Skeletal muscle tissue (tissue), 4 donors: ENCODE results near the gene HTR2B. TPM values are rescaled to one million over a fixed set of nuclear protein-coding genes. Genes with fewer than 3 reads are reported as not detected.
A peak's percentile ranks its signal among the peaks of the same experiment; 100 is the strongest.

Source experiments
- H3K27ac ChIP-seq: one replicate; pipeline ENCODE4 v1.7.0; 2013; ENCODE audit warnings: mild to moderate bottlenecking, low read depth, low read length, inconsistent platforms
- H3K27me3 ChIP-seq, 3 donors: one replicate each; pipeline ENCODE4 v1.7.0; 2013; ENCODE audit warnings: low read length in 3 of 3; ENCODE audit not compliant: control insufficient read depth in 3 of 3, insufficient read depth in 3 of 3
- H3K36me3 ChIP-seq, 3 donors: one replicate each; pipeline ENCODE4 v1.7.0; 2013; ENCODE audit warnings: low read length in 3 of 3; ENCODE audit not compliant: control insufficient read depth in 3 of 3, insufficient read depth in 3 of 3
- H3K4me1 ChIP-seq, 3 donors: one replicate each; pipeline ENCODE4 v1.7.0; 2013; ENCODE audit warnings: low read length in 3 of 3, mild to moderate bottlenecking in 3 of 3; ENCODE audit not compliant: control insufficient read depth in 3 of 3, insufficient read depth in 3 of 3
- H3K4me3 ChIP-seq, 3 donors: one replicate each; pipeline ENCODE4 v1.7.0; 2013; ENCODE audit warnings: low read length in 3 of 3
- H3K9ac ChIP-seq, 3 donors: one replicate each; pipeline ENCODE4 v1.7.0; 2013; ENCODE audit warnings: low read length in 3 of 3, mild to moderate bottlenecking in 3 of 3, moderate library complexity in 2 of 3, low read depth in 1 of 3
- H3K9me3 ChIP-seq, 3 donors: one replicate each; pipeline ENCODE4 v1.7.0; 2013; ENCODE audit warnings: low read length in 3 of 3; ENCODE audit not compliant: control insufficient read depth in 3 of 3
- total RNA-seq: library from RNA; depleted of rRNA; stranded (reverse); fragments of >200 nt; gene quantifications from one replicate; pipeline ENCODE4 v1.2.3, GENCODE V29; 2014
- donor health status: Osteomylitis.

Gene HTR2B
- total RNA-seq, 1 donor from 2014 or later = 0.52 TPM

GRCh38 chr2:231123362-231123898, 1.4 kb downstream of the HTR2B start:
- H3K27me3 ChIP-seq = no peaks in the 10 kb centered on the region
- peak overlapping the region in 1 of 3 donors; percentile 48 for H3K4me3 ChIP-seq
- H3K9ac ChIP-seq = no peak overlapping the region
- H3K4me1 ChIP-seq = peaks cover 0 to 5% (median 0%) of the 10 kb centered on the region in 3 donors
- H3K9me3 ChIP-seq = no peaks in the 10 kb centered on the region
- H3K27ac ChIP-seq = no peak overlapping the region
- H3K36me3 ChIP-seq = no peaks in the 10 kb centered on the region

- Histone ChIP-seq H3K36me3 (peaks cover 0 to 2% (median under 1%) of the 10 kb centered on the region in 3 donors), H3K4me3 (no peak overlapping the region)
Observed at GRCh38 chr2:231118614-231118942, 6.3 kb downstream of the HTR2B start.

DNA sequence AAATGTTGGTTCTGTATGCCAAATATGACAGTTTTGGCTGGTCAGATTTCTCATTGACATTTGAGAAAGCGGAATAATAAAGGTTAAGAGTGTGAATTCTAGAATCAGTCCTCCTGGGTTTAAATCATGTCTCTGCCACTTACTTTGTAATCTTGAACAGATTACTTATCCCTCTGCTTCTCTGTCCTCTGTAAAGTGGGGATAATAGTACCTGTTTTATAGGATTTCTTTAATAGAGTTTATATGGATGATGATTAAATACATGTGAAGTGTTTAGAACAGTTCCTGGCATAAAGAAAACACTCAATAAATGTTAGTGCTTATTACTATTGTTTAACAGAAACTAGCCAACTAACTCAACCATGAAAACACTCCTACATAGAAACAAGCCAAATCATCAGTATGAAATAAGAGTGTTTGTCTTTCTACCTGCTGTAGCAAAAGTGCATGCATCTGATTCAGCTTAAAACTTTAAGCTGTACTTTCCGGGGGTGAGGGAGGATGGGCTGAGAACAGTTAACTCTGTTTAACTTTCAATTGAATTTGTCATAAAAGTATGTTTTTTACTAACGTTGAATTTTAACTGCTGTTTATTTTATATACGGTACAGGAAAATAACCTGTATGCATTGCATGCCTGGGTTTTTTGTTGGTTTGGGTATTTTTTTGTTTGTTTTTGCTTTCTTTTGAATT, 6.8 kb downstream of the HTR2B start:
- Histone ChIP-seq H3K9me3 (no peaks in the 10 kb centered on the region), H3K4me3 (no peak overlapping the region), H3K27me3 (no peaks in the 10 kb centered on the region), H3K36me3 (peaks cover 0 to 3% (median 3%) of the 10 kb centered on the region in 3 donors), H3K4me1 (no peaks in the 10 kb centered on the region), H3K9ac (no peak overlapping the region), H3K27ac (no peak overlapping the region)

More at GRCh38 chr2:231118614-231118942, 6.3 kb downstream of the HTR2B start:
- H3K9ac ChIP-seq = no peak overlapping the region
- no peaks in the 10 kb centered on the region for H3K9me3 ChIP-seq
- H3K27me3 ChIP-seq = no peaks in the 10 kb centered on the region
- H3K4me1 ChIP-seq = peaks cover 0 to 5% (median 0%) of the 10 kb centered on the region in 3 donors
- H3K27ac ChIP-seq = no peak overlapping the region

DNA sequence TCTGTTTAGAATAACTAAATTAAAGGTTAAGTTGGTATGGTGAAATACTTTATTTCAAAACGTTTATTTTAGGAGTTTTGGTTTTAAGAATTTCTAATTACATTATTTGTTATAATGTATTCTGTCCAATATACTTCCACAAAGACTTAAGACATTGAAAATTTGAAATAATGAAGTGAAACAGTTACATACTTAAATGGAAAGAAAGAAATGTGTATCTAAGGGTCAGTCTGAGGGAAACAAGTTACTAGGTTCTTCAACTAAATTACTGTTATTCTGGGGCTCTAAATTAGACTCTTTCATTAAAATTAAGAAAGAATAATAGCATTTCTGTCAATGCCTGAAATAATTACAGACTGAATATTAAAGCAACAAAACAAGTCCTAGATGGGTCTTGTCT, 7.7 kb downstream of the HTR2B start:
- Histone ChIP-seq H3K9ac (no peak overlapping the region), H3K36me3 (peaks cover 0 to 3% (median 3%) of the 10 kb centered on the region in 3 donors), H3K4me3 (no peak overlapping the region), H3K9me3 (no peaks in the 10 kb centered on the region), H3K27ac (no peak overlapping the region), H3K4me1 (no peaks in the 10 kb centered on the region), H3K27me3 (no peaks in the 10 kb centered on the region)

DNA sequence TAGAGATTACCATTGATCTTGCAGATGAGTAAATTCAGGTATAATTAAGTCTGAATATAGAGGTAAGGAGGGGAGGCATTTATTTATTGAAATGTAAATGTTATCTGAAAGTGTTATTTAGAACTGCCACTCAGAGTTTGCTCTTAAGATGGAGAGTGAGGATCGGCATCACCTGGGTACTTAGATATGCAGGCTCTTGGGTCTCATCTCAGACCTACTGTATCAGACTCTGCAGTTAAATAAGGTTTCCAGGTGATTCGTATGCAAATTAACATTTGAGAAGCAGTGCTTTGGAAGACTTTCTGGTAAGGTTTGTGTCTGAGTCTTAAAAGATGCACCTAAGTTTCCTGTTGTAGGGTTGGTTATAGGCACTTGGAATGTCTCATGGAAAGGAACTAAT, 9.2 kb downstream of the HTR2B start:
- Histone ChIP-seq H3K27me3 (no peaks in the 10 kb centered on the region), H3K9ac (no peak overlapping the region), H3K4me1 (peaks cover 0 to 6% (median 3%) of the 10 kb centered on the region in 3 donors), H3K36me3 (peaks cover 0 to 3% (median 3%) of the 10 kb centered on the region in 3 donors), H3K4me3 (no peak overlapping the region), H3K27ac (no peak overlapping the region), H3K9me3 (no peaks in the 10 kb centered on the region)

DNA sequence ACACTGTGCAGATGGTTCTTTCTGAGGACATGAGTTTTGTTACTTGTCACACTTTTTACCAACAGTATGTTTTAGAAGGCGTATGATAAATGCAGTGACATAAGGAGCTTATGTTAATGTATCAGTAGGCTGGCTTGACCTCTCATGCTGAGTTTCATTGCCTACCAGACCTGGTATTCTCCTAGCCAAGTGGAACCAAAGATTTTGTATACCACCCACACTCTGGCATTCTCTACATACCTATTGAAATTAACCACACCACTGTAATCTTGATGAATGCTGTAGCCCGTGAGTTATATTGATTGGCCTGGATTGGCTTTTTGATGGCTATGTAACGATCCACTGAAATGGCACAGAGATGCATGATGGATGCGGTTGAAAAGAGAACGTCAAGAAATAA, 11.4 kb downstream of the HTR2B start:
- no peak overlapping the region for H3K9ac ChIP-seq
- peaks cover 3 to 10% (median 5%) of the 10 kb centered on the region in 3 donors for H3K36me3 ChIP-seq

GRCh38 chr2:231111987-231112386, 12.9 kb downstream of the HTR2B start:
- peaks cover 4 to 10% (median 7%) of the 10 kb centered on the region in 3 donors for H3K4me1 ChIP-seq
- H3K27me3 ChIP-seq = no peaks in the 10 kb centered on the region
- peaks cover 3 to 10% (median 5%) of the 10 kb centered on the region in 3 donors for H3K36me3 ChIP-seq
- H3K4me3 ChIP-seq = no peak overlapping the region
- no peak overlapping the region for H3K27ac ChIP-seq
- H3K9me3 ChIP-seq = no peaks in the 10 kb centered on the region
- no peak overlapping the region for H3K9ac ChIP-seq

More for the DNA sequence above, 11.4 kb downstream of the HTR2B start:
- Histone ChIP-seq H3K27ac (no peak overlapping the region), H3K4me3 (no peak overlapping the region), H3K27me3 (no peaks in the 10 kb centered on the region), H3K9me3 (no peaks in the 10 kb centered on the region), H3K4me1 (peaks cover 0 to 10% (median 7%) of the 10 kb centered on the region in 3 donors)

DNA sequence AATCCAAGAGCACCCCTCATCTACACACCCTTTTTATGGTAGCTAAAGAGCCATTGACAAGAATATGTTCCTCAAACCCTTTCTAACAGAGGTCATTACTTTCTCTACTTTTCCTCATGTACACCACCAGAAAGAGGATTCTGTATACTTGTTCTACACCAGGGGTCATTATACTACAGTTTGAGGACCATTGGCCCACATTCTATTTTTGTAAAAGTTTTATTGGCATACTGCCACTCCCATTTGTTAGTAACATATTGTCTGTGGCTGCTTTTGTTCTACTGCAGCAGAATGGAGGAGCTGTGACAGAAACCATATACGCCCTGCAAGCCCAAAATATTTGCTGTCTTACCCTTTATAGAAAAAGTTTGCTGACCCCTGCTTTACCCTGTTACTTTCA, 14.3 kb downstream of the HTR2B start:
- no peak overlapping the region for H3K4me3 ChIP-seq
- H3K27me3 ChIP-seq = no peaks in the 10 kb centered on the region
- peaks cover 4 to 10% (median 7%) of the 10 kb centered on the region in 3 donors for H3K4me1 ChIP-seq
- no peak overlapping the region for H3K27ac ChIP-seq
- no peak overlapping the region for H3K9ac ChIP-seq
- H3K9me3 ChIP-seq = no peaks in the 10 kb centered on the region
- peaks cover 3 to 10% (median 5%) of the 10 kb centered on the region in 3 donors for H3K36me3 ChIP-seq

DNA sequence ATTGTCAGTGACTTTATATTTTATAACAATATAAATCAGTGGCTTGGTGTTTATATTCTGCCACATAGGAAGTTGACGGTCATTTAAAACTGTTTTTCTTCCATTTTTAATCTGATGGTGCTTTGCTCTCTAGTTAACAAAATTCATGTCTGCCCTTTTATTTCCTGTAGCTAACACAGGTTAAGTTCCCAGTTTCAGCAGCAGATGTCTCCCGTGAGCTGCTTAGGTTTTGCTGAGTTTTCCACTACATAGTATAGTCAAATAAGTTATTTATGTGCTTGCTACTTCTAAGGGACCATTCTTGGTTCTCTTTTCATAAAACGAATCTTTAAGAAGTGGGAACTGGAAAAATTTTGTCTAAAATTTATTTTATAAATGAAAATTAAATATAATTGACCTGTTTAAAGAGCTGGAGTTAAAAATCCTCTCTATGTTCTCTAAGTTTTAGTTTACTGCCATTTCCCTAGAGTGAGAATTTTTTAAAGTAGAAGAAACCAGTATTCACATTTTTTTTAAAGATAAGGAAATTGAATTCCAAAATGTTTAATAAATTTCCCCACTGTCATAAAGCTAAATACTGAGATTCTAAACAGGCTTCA, 20.6 kb downstream of the HTR2B start:
- Histone ChIP-seq H3K27ac (no peak overlapping the region), H3K9ac (no peak overlapping the region), H3K27me3 (no peaks in the 10 kb centered on the region), H3K36me3 (peaks cover 3 to 15% (median 12%) of the 10 kb centered on the region in 3 donors), H3K4me3 (no peak overlapping the region), H3K4me1 (peaks cover 0 to 4% (median 0%) of the 10 kb centered on the region in 3 donors), H3K9me3 (peaks cover 0 to 4% (median 0%) of the 10 kb centered on the region in 3 donors)

- H3K27ac ChIP-seq = no peak overlapping the region
Observed at GRCh38 chr2:231102772-231103171, 22.1 kb downstream of the HTR2B start.

More at GRCh38 chr2:231102772-231103171, 22.1 kb downstream of the HTR2B start:
- no peak overlapping the region for H3K9ac ChIP-seq
- H3K4me3 ChIP-seq = no peak overlapping the region
- peaks cover 0 to 5% (median 0%) of the 10 kb centered on the region in 3 donors for H3K9me3 ChIP-seq
- no peaks in the 10 kb centered on the region for H3K27me3 ChIP-seq
- H3K4me1 ChIP-seq = peaks cover 0 to 2% (median 0%) of the 10 kb centered on the region in 3 donors
- H3K36me3 ChIP-seq = peaks cover 3 to 15% (median 7%) of the 10 kb centered on the region in 3 donors
